ENCODE results near the gene UGT2B7. TPM values are rescaled to one million over a fixed set of nuclear protein-coding genes. Genes with fewer than 3 reads are reported as not detected.
A peak's percentile ranks its signal among the peaks of the same experiment; 100 is the strongest.
"Not testable (repeated sequence)": the region's sequence is repeated elsewhere in the genome, so short reads cannot be mapped to it uniquely, and the experiment has no call there.

Gene UGT2B7
- total and polyA plus RNA-seq, 2 experiments from 2014 or later, result not detected

- TF ChIP-seq ZNF462 (CRISPR knock-in tag; IDR thresholded peaks at IDR 0.05) (no peak), CTCF (conservative IDR thresholded peaks at IDR 0.05; ENCODE audit: low read depth in 2 of 2) (no peak), REST (IDR thresholded peaks at IDR 0.05; ENCODE audit: unreplicated experiment) (no peak)
These were observed 46.4 kb upstream of the UGT2B7 start (continued) for GRCh38 chr4:69049860-69050259.

GRCh38 chr4:69050853-69051575 is 45.3 kb upstream of the UGT2B7 start:
- not testable (repeated sequence) for H3K9me3 Mint-ChIP-seq; H3F3A ChIP-seq (replicated peaks; ENCODE audit: low read depth); H3K27me3 ChIP-seq (ENCODE audit: insufficient read depth); H3K36me3 ChIP-seq (ENCODE audit: insufficient read depth); H3K36me3 Mint-ChIP-seq (ENCODE audit: low read depth); H3K4me3 Mint-ChIP-seq; H3K27ac Mint-ChIP-seq; H3K9me2 ChIP-seq (ENCODE audit: insufficient read depth); H3K27me3 Mint-ChIP-seq (ENCODE audit: insufficient read depth, low read depth, poor library complexity); H3K79me2 ChIP-seq (replicated peaks; ENCODE audit: insufficient read depth); H3K4me1 ChIP-seq (ENCODE audit: insufficient read depth); H3K4me3 ChIP-seq; H3K4me2 ChIP-seq; H3K27ac ChIP-seq (ENCODE audit: low read depth); H4K20me1 ChIP-seq (replicated peaks; ENCODE audit: insufficient read depth)
- H3K4me1 Mint-ChIP-seq, result peaks cover 11% of the 10 kb centered on the region; the same call in 2 of the 3 replicates
- DNase-seq (ENCODE audit: low spot score), result peak; percentile 8
- H2AFZ ChIP-seq, result peak overlapping the region; percentile 63; the same call in 1 of the 2 replicates
- peak; percentile 68 for ATAC-seq

Data from GM23338 (cell line).